ENCODE measurements around the gene OTUD4. TPM values are rescaled to one million over a fixed set of nuclear protein-coding genes. Genes with fewer than 3 reads are reported as not detected.

Gene OTUD4
- total and polyA plus RNA-seq, 2 donors (not counting 3 experiments of a cell fraction or from before 2014, with no cell fraction given): 12.6 to 40.9 TPM

- Histone ChIP-seq H4K20me1 (replicated peaks; ENCODE audit: control insufficient read depth, extremely low read depth, insufficient read depth, low read length) (peaks cover 2% of the 10 kb centered on the region), H3K9me3 (replicated peaks; ENCODE audit: control insufficient read depth, insufficient read depth, low read length) (no peaks in the 10 kb centered on the region), H3K27ac (ENCODE audit: insufficient read depth, low read depth, low read length) (peak overlapping the region; percentile 74), H3K4me1 (ENCODE audit: control insufficient read depth, extremely low read depth, insufficient read depth, low read length) (peaks cover 35% of the 10 kb centered on the region), H3K4me3 (replicated peaks in 1 of 3; ENCODE audit: insufficient read depth in 1 of 3, low read depth in 1 of 3, low read length in 3 of 3) (peak overlapping the region; percentile 45 to 95 (median 66)), H3K9ac (replicated peaks; ENCODE audit: extremely low read depth, insufficient read depth, low read length) (peak overlapping the region; percentile 90), H3K4me2 (ENCODE audit: insufficient read depth, low read length) (peak overlapping the region; percentile 100), H2AFZ (ENCODE audit: low read depth, low read length) (peak overlapping the region; percentile 66), H3K36me3 (ENCODE audit: control insufficient read depth in 2 of 2, extremely low read depth in 1 of 2, insufficient read depth in 2 of 2, low read length in 2 of 2) (peaks cover 3 to 4% of the 10 kb centered on the region in 2 experiments), H3K9me1 (replicated peaks; ENCODE audit: control insufficient read depth, extremely low read depth, insufficient read depth, low read length) (no peaks in the 10 kb centered on the region), H3K79me2 (ENCODE audit: control insufficient read depth, insufficient read depth, low read length) (peaks cover 86% of the 10 kb centered on the region), H3K27me3 (ENCODE audit: control insufficient read depth in 2 of 2, insufficient read depth in 2 of 2, low read length in 2 of 2) (no peaks in the 10 kb centered on the region)
- DNase-seq (ENCODE audit: low read depth, low spot score) (peak; percentile 82), FAIRE-seq (peak; percentile 52)
- dilution Hi-C loops (cut with MboI; ENCODE audit: extremely low pct_ligation_motif_present, low sequenced_read_pairs) (no loop called here), intact Hi-C loops (cut with micrococcal nuclease) (loop anchor here (1.0 to 5.0 kb wide), 5 partner anchors 9 to 1761 kb away; partner anchors contain the start of genes GAB1, HHIP, SMAD1 and ZNF827)
- BruUV-seq (replicated peaks): no TSS peak
- TF ChIP-seq FOS (IDR thresholded peaks at IDR 0.05; ENCODE audit: borderline replicate concordance, insufficient read depth, low read length): peak; percentile 87
- TF ChIP-seq EZH2 (IDR thresholded peaks at IDR 0.05; ENCODE audit: borderline replicate concordance, low read depth, low read length, severe bottlenecking): no peak
- TF ChIP-seq POLR2AphosphoS5 (IDR thresholded peaks at IDR 0.05; ENCODE audit: insufficient read depth, low read depth, low read length): no peak
- peak; percentile 68 for TF ChIP-seq JUN (IDR thresholded peaks at IDR 0.05; ENCODE audit: borderline replicate concordance, insufficient read depth, insufficient read length, low read depth)
- TF ChIP-seq POLR2A (IDR thresholded peaks at IDR 0.05; ENCODE audit: low read depth, low read length): no peak
- peak; percentile 75 for TF ChIP-seq MYC (IDR thresholded peaks at IDR 0.05; ENCODE audit: low read depth, low read length)
- TF ChIP-seq CTCF (IDR thresholded peaks at IDR 0.05; ENCODE audit: extremely low read depth in 1 of 2, insufficient read depth in 1 of 2, low read depth in 1 of 2, low read length in 2 of 2): no peak
- TF ChIP-seq MAX (IDR thresholded peaks at IDR 0.05; ENCODE audit: insufficient read depth, insufficient read length): peak; percentile 78
- ChIA-PET POLR2A (interaction anchor here (0.6 to 1.5 kb wide), 2 partner anchors 37 to 496 kb away, joined by 3 to 4 read pairs; no protein-coding TSS in a partner anchor), CTCF (interaction anchor here (0.9 to 2.0 kb wide), 6 partner anchors 11 to 518 kb away, joined by 3 to 5 read pairs (median 4); no protein-coding TSS in a partner anchor)
These were observed 81.7 kb downstream of the OTUD4 start for GRCh38 chr4:145098675-145099037.

Measured in endothelial cell of umbilical vein (primary cell).